ENCODE data around the gene RANGRF.

The RANGRF gene

GRCh38 chr17:8274816-8275215 lies 13.7 kb upstream of the RANGRF start:
- DNase-seq (ENCODE audit: low read depth) = no peak

- no peak for DNase-seq (ENCODE audit: low read depth)
Observed at GRCh38 chr17:8275421-8276290, 12.8 kb upstream of the RANGRF start.

GRCh38 chr17:8277317-8277716 lies 11.2 kb upstream of the RANGRF start:
- DNase-seq (ENCODE audit: low read depth) = no peak

- DNase-seq (ENCODE audit: low read depth) = no peak
Observed at GRCh38 chr17:8282345-8282744, 6.1 kb upstream of the RANGRF start.

- DNase-seq (ENCODE audit: low read depth) = no peak
Observed at GRCh38 chr17:8283356-8283755, 5.1 kb upstream of the RANGRF start.

- no peak for DNase-seq (ENCODE audit: low read depth)
Observed at GRCh38 chr17:8284126-8284525, 4.3 kb upstream of the RANGRF start.

- no peak for DNase-seq (ENCODE audit: low read depth)
Observed at GRCh38 chr17:8285270-8286181, 2.9 kb upstream of the RANGRF start.

GRCh38 chr17:8287651-8288335 lies 677 bp upstream of the RANGRF start:
- DNase-seq (ENCODE audit: low read depth) = no peak

- no peak for DNase-seq (ENCODE audit: low read depth)
Observed at GRCh38 chr17:8289103-8289397, 580 bp downstream of the RANGRF start.

GRCh38 chr17:8290043-8290442 lies 1.6 kb downstream of the RANGRF start:
- no peak for DNase-seq (ENCODE audit: low read depth)

GRCh38 chr17:8292639-8293395 lies 4.3 kb downstream of the RANGRF start:
- DNase-seq (ENCODE audit: low read depth) = no peak

- no peak for DNase-seq (ENCODE audit: low read depth)
Observed at GRCh38 chr17:8294361-8294760, 5.9 kb downstream of the RANGRF start.

GRCh38 chr17:8294814-8295316 lies 6.4 kb downstream of the RANGRF start:
- no peak for DNase-seq (ENCODE audit: low read depth)

- DNase-seq (ENCODE audit: low read depth) = no peak
Observed at GRCh38 chr17:8300226-8300625, 11.8 kb downstream of the RANGRF start.

GRCh38 chr17:8300627-8301242 lies 12.3 kb downstream of the RANGRF start:
- DNase-seq (ENCODE audit: low read depth) = no peak

- no peak for DNase-seq (ENCODE audit: low read depth)
Observed at GRCh38 chr17:8310601-8311123, 22.2 kb downstream of the RANGRF start.

GRCh38 chr17:8311131-8311790 lies 22.8 kb downstream of the RANGRF start:
- no peak for DNase-seq (ENCODE audit: low read depth)

GRCh38 chr17:8312251-8312650 lies 23.8 kb downstream of the RANGRF start:
- DNase-seq (ENCODE audit: low read depth) = no peak

GRCh38 chr17:8312726-8313600 lies 24.5 kb downstream of the RANGRF start:
- no peak for DNase-seq (ENCODE audit: low read depth)
